ENCODE results near the gene P3H2. TPM values are rescaled to one million over a fixed set of nuclear protein-coding genes. Genes with fewer than 3 reads are reported as not detected.

P3H2 gene
- total and polyA plus RNA-seq, 2 experiments from 2014 or later = 8.2 to 24.2 TPM

DNA sequence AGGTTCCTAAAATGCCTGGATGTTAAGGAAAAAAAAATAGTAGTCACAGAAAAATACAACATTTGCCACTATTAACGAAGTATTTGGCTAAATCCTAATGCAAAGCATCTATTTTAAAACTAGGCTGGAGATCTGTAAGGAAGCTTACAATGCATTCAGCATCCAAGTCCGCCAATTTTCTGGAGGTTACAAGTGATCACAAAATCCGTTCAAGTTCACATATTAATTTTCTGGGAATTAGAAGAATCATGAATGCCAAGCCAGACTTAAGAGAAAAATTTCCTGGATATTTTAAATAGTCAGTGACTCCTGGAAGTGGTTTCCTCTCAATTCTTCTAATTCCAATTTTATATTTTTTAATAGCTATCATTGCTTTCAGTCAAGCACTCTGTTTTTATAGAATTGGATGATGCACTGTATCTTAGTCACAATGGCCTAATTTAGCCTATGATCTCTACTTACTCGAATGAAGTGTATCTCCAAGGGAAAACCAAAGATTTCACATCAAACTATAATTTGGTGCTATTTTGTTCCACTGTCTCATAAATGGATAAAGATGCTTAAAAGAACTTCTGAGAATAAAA, 60.4 kb downstream of the P3H2 start:
- no peak for TF ChIP-seq STAT1 (IDR thresholded peaks at IDR 0.05; ENCODE audit: unreplicated experiment)
- no peak for TF ChIP-seq EZH2 (IDR thresholded peaks at IDR 0.05; ENCODE audit: low read depth, unreplicated experiment)
- TF ChIP-seq CREB1 (CRISPR knock-in tag; IDR thresholded peaks at IDR 0.05; ENCODE audit: low read depth) = no peak
- no peak for TF ChIP-seq REST (IDR thresholded peaks at IDR 0.05; ENCODE audit: unreplicated experiment)
- no peak for TF ChIP-seq NANOG (IDR thresholded peaks at IDR 0.05; ENCODE audit: borderline replicate concordance)
- TF ChIP-seq, protein P1, sequence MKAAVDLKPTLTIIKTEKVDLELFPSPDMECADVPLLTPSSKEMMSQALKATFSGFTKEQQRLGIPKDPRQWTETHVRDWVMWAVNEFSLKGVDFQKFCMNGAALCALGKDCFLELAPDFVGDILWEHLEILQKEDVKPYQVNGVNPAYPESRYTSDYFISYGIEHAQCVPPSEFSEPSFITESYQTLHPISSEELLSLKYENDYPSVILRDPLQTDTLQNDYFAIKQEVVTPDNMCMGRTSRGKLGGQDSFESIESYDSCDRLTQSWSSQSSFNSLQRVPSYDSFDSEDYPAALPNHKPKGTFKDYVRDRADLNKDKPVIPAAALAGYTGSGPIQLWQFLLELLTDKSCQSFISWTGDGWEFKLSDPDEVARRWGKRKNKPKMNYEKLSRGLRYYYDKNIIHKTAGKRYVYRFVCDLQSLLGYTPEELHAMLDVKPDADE (IDR thresholded peaks at IDR 0.05) = no peak
- TF ChIP-seq EZH2phosphoT487 (IDR thresholded peaks at IDR 0.05; ENCODE audit: unreplicated experiment) = no peak
- TF ChIP-seq, protein P2, sequence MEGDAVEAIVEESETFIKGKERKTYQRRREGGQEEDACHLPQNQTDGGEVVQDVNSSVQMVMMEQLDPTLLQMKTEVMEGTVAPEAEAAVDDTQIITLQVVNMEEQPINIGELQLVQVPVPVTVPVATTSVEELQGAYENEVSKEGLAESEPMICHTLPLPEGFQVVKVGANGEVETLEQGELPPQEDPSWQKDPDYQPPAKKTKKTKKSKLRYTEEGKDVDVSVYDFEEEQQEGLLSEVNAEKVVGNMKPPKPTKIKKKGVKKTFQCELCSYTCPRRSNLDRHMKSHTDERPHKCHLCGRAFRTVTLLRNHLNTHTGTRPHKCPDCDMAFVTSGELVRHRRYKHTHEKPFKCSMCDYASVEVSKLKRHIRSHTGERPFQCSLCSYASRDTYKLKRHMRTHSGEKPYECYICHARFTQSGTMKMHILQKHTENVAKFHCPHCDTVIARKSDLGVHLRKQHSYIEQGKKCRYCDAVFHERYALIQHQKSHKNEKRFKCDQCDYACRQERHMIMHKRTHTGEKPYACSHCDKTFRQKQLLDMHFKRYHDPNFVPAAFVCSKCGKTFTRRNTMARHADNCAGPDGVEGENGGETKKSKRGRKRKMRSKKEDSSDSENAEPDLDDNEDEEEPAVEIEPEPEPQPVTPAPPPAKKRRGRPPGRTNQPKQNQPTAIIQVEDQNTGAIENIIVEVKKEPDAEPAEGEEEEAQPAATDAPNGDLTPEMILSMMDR (conservative IDR thresholded peaks at IDR 0.05; ENCODE audit: low read depth in 2 of 2) = no peak
- TF ChIP-seq ZNF331 (CRISPR knock-in tag; IDR thresholded peaks at IDR 0.05; ENCODE audit: low read depth) = no peak
- TF ChIP-seq, protein P3, sequence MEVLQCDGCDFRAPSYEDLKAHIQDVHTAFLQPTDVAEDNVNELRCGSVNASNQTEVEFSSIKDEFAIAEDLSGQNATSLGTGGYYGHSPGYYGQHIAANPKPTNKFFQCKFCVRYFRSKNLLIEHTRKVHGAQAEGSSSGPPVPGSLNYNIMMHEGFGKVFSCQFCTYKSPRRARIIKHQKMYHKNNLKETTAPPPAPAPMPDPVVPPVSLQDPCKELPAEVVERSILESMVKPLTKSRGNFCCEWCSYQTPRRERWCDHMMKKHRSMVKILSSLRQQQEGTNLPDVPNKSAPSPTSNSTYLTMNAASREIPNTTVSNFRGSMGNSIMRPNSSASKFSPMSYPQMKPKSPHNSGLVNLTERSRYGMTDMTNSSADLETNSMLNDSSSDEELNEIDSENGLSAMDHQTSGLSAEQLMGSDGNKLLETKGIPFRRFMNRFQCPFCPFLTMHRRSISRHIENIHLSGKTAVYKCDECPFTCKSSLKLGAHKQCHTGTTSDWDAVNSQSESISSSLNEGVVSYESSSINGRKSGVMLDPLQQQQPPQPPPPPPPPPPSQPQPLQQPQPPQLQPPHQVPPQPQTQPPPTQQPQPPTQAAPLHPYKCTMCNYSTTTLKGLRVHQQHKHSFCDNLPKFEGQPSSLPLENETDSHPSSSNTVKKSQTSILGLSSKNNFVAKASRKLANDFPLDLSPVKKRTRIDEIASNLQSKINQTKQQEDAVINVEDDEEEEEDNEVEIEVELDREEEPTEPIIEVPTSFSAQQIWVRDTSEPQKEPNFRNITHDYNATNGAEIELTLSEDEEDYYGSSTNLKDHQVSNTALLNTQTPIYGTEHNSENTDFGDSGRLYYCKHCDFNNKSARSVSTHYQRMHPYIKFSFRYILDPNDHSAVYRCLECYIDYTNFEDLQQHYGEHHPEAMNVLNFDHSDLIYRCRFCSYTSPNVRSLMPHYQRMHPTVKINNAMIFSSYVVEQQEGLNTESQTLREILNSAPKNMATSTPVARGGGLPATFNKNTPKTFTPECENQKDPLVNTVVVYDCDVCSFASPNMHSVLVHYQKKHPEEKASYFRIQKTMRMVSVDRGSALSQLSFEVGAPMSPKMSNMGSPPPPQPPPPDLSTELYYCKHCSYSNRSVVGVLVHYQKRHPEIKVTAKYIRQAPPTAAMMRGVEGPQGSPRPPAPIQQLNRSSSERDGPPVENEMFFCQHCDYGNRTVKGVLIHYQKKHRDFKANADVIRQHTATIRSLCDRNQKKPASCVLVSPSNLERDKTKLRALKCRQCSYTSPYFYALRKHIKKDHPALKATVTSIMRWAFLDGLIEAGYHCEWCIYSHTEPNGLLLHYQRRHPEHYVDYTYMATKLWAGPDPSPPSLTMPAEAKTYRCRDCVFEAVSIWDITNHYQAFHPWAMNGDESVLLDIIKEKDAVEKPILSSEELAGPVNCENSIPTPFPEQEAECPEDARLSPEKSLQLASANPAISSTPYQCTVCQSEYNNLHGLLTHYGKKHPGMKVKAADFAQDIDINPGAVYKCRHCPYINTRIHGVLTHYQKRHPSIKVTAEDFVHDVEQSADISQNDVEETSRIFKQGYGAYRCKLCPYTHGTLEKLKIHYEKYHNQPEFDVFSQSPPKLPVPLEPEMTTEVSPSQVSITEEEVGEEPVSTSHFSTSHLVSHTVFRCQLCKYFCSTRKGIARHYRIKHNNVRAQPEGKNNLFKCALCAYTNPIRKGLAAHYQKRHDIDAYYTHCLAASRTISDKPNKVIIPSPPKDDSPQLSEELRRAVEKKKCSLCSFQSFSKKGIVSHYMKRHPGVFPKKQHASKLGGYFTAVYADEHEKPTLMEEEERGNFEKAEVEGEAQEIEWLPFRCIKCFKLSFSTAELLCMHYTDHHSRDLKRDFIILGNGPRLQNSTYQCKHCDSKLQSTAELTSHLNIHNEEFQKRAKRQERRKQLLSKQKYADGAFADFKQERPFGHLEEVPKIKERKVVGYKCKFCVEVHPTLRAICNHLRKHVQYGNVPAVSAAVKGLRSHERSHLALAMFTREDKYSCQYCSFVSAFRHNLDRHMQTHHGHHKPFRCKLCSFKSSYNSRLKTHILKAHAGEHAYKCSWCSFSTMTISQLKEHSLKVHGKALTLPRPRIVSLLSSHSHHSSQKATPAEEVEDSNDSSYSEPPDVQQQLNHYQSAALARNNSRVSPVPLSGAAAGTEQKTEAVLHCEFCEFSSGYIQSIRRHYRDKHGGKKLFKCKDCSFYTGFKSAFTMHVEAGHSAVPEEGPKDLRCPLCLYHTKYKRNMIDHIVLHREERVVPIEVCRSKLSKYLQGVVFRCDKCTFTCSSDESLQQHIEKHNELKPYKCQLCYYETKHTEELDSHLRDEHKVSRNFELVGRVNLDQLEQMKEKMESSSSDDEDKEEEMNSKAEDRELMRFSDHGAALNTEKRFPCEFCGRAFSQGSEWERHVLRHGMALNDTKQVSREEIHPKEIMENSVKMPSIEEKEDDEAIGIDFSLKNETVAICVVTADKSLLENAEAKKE (CRISPR knock-in tag; IDR thresholded peaks at IDR 0.05) = no peak
- TF ChIP-seq JUNB (IDR thresholded peaks at IDR 0.05; ENCODE audit: unreplicated experiment) = no peak
- TF ChIP-seq POLR2AphosphoS5 (IDR thresholded peaks at IDR 0.05; ENCODE audit: low read depth) = no peak
- no peak for TF ChIP-seq ZNF114 (CRISPR knock-in tag; IDR thresholded peaks at IDR 0.05)
- no peak for DNase-seq (ENCODE audit: low spot score)
- no peak overlapping the region for H3K4me2 ChIP-seq
- 0 out of 2 replicates have a peak, but pooled peaks cover 6% of the 10 kb centered on the region for H3K9me2 ChIP-seq (ENCODE audit: insufficient read depth)
- no peak overlapping the region for H3K4me3 ChIP-seq
- H3K4me1 Mint-ChIP-seq = peaks cover 41% of the 10 kb centered on the region
- no peak overlapping the region for H3K4me3 Mint-ChIP-seq
- H3K27ac Mint-ChIP-seq = no peak overlapping the region
- no peak for ATAC-seq
- no peaks in the 10 kb centered on the region for H3K36me3 ChIP-seq (ENCODE audit: insufficient read depth)
- no peaks in the 10 kb centered on the region for H4K20me1 ChIP-seq (replicated peaks; ENCODE audit: insufficient read depth)
- no peaks in the 10 kb centered on the region for H3K27me3 ChIP-seq (ENCODE audit: insufficient read depth)
- peaks cover 9% of the 10 kb centered on the region; the same call in 1 of the 2 replicates for H3K4me1 ChIP-seq (ENCODE audit: insufficient read depth)
- no peak overlapping the region for H3K27ac ChIP-seq (ENCODE audit: low read depth)
- H3K79me2 ChIP-seq (replicated peaks; ENCODE audit: insufficient read depth) = no peaks in the 10 kb centered on the region
- H2AFZ ChIP-seq = no peak overlapping the region
- H3F3A ChIP-seq (replicated peaks; ENCODE audit: low read depth) = no peaks in the 10 kb centered on the region
- no peaks in the 10 kb centered on the region for H3K27me3 Mint-ChIP-seq (ENCODE audit: insufficient read depth, low read depth, poor library complexity)
- H3K36me3 Mint-ChIP-seq (ENCODE audit: low read depth) = no peaks in the 10 kb centered on the region
- H3K9me3 Mint-ChIP-seq = no peaks in the 10 kb centered on the region

Data from GM23338 (cell line).